ENCODE results near the gene TRAPPC12.
A peak's percentile ranks its signal among the peaks of the same experiment; 100 is the strongest.

TRAPPC12 gene

GRCh38 chr2:3480352-3481010 lies 101.0 kb downstream of the TRAPPC12 start:
- no peaks in the 10 kb centered on the region for H3K4me1 ChIP-seq (ENCODE audit: control insufficient read depth, insufficient read depth, low read length)
- H3K9me3 ChIP-seq (ENCODE audit: control insufficient read depth, insufficient read depth, low read depth, low read length), result no peaks in the 10 kb centered on the region
- no peak overlapping the region for H3K9ac ChIP-seq (ENCODE audit: low read length)
- H3K4me3 ChIP-seq (ENCODE audit: low read depth, low read length), result no peak overlapping the region
- no peaks in the 10 kb centered on the region for H3K27me3 ChIP-seq (ENCODE audit: control insufficient read depth, insufficient read depth, low read length)
- H3K27ac ChIP-seq (ENCODE audit: low read depth, low read length), result no peak overlapping the region
- H3K36me3 ChIP-seq (ENCODE audit: control insufficient read depth, insufficient read depth, low read length), result peaks cover 25% of the 10 kb centered on the region

GRCh38 chr2:3481011-3481400 lies 101.5 kb downstream of the TRAPPC12 start:
- Histone ChIP-seq H3K27ac (ENCODE audit: low read depth, low read length) (no peak overlapping the region), H3K27me3 (ENCODE audit: control insufficient read depth, insufficient read depth, low read length) (no peaks in the 10 kb centered on the region), H3K4me3 (ENCODE audit: low read depth, low read length) (no peak overlapping the region), H3K36me3 (ENCODE audit: control insufficient read depth, insufficient read depth, low read length) (peaks cover 25% of the 10 kb centered on the region), H3K9me3 (ENCODE audit: control insufficient read depth, insufficient read depth, low read depth, low read length) (no peaks in the 10 kb centered on the region), H3K9ac (ENCODE audit: low read length) (no peak overlapping the region), H3K4me1 (ENCODE audit: control insufficient read depth, insufficient read depth, low read length) (no peaks in the 10 kb centered on the region)

- H3K27me3 ChIP-seq (ENCODE audit: control insufficient read depth, insufficient read depth, low read length), result no peaks in the 10 kb centered on the region
- H3K36me3 ChIP-seq (ENCODE audit: control insufficient read depth, insufficient read depth, low read length), result peaks cover 22% of the 10 kb centered on the region
- no peak overlapping the region for H3K4me3 ChIP-seq (ENCODE audit: low read depth, low read length)
- H3K4me1 ChIP-seq (ENCODE audit: control insufficient read depth, insufficient read depth, low read length), result no peaks in the 10 kb centered on the region
- peaks cover 1% of the 10 kb centered on the region for H3K9me3 ChIP-seq (ENCODE audit: control insufficient read depth, insufficient read depth, low read depth, low read length)
- H3K27ac ChIP-seq (ENCODE audit: low read depth, low read length), result no peak overlapping the region
- H3K9ac ChIP-seq (ENCODE audit: low read length), result no peak overlapping the region
These were observed 102.4 kb downstream of the TRAPPC12 start for GRCh38 chr2:3481736-3482362.

GRCh38 chr2:3482363-3482821 lies 102.9 kb downstream of the TRAPPC12 start:
- Histone ChIP-seq H3K4me3 (ENCODE audit: low read depth, low read length) (no peak overlapping the region), H3K27me3 (ENCODE audit: control insufficient read depth, insufficient read depth, low read length) (no peaks in the 10 kb centered on the region), H3K27ac (ENCODE audit: low read depth, low read length) (no peak overlapping the region), H3K4me1 (ENCODE audit: control insufficient read depth, insufficient read depth, low read length) (no peaks in the 10 kb centered on the region), H3K9me3 (ENCODE audit: control insufficient read depth, insufficient read depth, low read depth, low read length) (peaks cover 7% of the 10 kb centered on the region), H3K9ac (ENCODE audit: low read length) (no peak overlapping the region), H3K36me3 (ENCODE audit: control insufficient read depth, insufficient read depth, low read length) (peaks cover 22% of the 10 kb centered on the region)

- Histone ChIP-seq H3K9ac (ENCODE audit: low read length) (peak overlapping the region; percentile 16), H3K4me1 (ENCODE audit: control insufficient read depth, insufficient read depth, low read length) (no peaks in the 10 kb centered on the region), H3K36me3 (ENCODE audit: control insufficient read depth, insufficient read depth, low read length) (peaks cover 19% of the 10 kb centered on the region), H3K9me3 (ENCODE audit: control insufficient read depth, insufficient read depth, low read depth, low read length) (peaks cover 8% of the 10 kb centered on the region), H3K27me3 (ENCODE audit: control insufficient read depth, insufficient read depth, low read length) (no peaks in the 10 kb centered on the region), H3K4me3 (ENCODE audit: low read depth, low read length) (no peak overlapping the region), H3K27ac (ENCODE audit: low read depth, low read length) (no peak overlapping the region)
These were observed 103.9 kb downstream of the TRAPPC12 start for GRCh38 chr2:3483227-3483985.

GRCh38 chr2:3483986-3484960 lies 104.8 kb downstream of the TRAPPC12 start:
- H3K9ac ChIP-seq (ENCODE audit: low read length), result no peak overlapping the region
- H3K36me3 ChIP-seq (ENCODE audit: control insufficient read depth, insufficient read depth, low read length), result peaks cover 11% of the 10 kb centered on the region
- no peaks in the 10 kb centered on the region for H3K4me1 ChIP-seq (ENCODE audit: control insufficient read depth, insufficient read depth, low read length)
- H3K27ac ChIP-seq (ENCODE audit: low read depth, low read length), result no peak overlapping the region
- H3K27me3 ChIP-seq (ENCODE audit: control insufficient read depth, insufficient read depth, low read length), result no peaks in the 10 kb centered on the region
- H3K4me3 ChIP-seq (ENCODE audit: low read depth, low read length), result no peak overlapping the region
- H3K9me3 ChIP-seq (ENCODE audit: control insufficient read depth, insufficient read depth, low read depth, low read length), result peaks cover 8% of the 10 kb centered on the region

- Histone ChIP-seq H3K9me3 (ENCODE audit: control insufficient read depth, insufficient read depth, low read depth, low read length) (peaks cover 8% of the 10 kb centered on the region), H3K36me3 (ENCODE audit: control insufficient read depth, insufficient read depth, low read length) (peaks cover 3% of the 10 kb centered on the region; the same call in 1 of the 2 replicates), H3K4me1 (ENCODE audit: control insufficient read depth, insufficient read depth, low read length) (no peaks in the 10 kb centered on the region), H3K27me3 (ENCODE audit: control insufficient read depth, insufficient read depth, low read length) (no peaks in the 10 kb centered on the region), H3K27ac (ENCODE audit: low read depth, low read length) (no peak overlapping the region), H3K9ac (ENCODE audit: low read length) (no peak overlapping the region), H3K4me3 (ENCODE audit: low read depth, low read length) (no peak overlapping the region)
These were observed 105.7 kb downstream of the TRAPPC12 start for GRCh38 chr2:3485166-3485565.

GRCh38 chr2:3486047-3487027 lies 106.8 kb downstream of the TRAPPC12 start:
- Histone ChIP-seq H3K9ac (ENCODE audit: low read length) (no peak overlapping the region), H3K36me3 (ENCODE audit: control insufficient read depth, insufficient read depth, low read length) (peaks cover 3% of the 10 kb centered on the region; the same call in 1 of the 2 replicates), H3K4me3 (ENCODE audit: low read depth, low read length) (no peak overlapping the region), H3K27ac (ENCODE audit: low read depth, low read length) (no peak overlapping the region), H3K9me3 (ENCODE audit: control insufficient read depth, insufficient read depth, low read depth, low read length) (peaks cover 8% of the 10 kb centered on the region), H3K27me3 (ENCODE audit: control insufficient read depth, insufficient read depth, low read length) (no peaks in the 10 kb centered on the region), H3K4me1 (ENCODE audit: control insufficient read depth, insufficient read depth, low read length) (no peaks in the 10 kb centered on the region)

GRCh38 chr2:3487028-3487425 lies 107.5 kb downstream of the TRAPPC12 start:
- Histone ChIP-seq H3K27ac (ENCODE audit: low read depth, low read length) (no peak overlapping the region), H3K9me3 (ENCODE audit: control insufficient read depth, insufficient read depth, low read depth, low read length) (peaks cover 8% of the 10 kb centered on the region), H3K4me3 (ENCODE audit: low read depth, low read length) (no peak overlapping the region), H3K36me3 (ENCODE audit: control insufficient read depth, insufficient read depth, low read length) (peaks cover 3% of the 10 kb centered on the region; the same call in 1 of the 2 replicates), H3K4me1 (ENCODE audit: control insufficient read depth, insufficient read depth, low read length) (no peaks in the 10 kb centered on the region), H3K27me3 (ENCODE audit: control insufficient read depth, insufficient read depth, low read length) (no peaks in the 10 kb centered on the region), H3K9ac (ENCODE audit: low read length) (no peak overlapping the region)
